MCF 10A (cell line): ENCODE measurements around the gene TSC2. TPM values are rescaled to one million over a fixed set of nuclear protein-coding genes. Genes with fewer than 3 reads are reported as not detected.

ENCODE experiments used
- Bru-seq: library from RNA; stranded (reverse); fragments of 400-500 nt; gene quantifications from one replicate; lab custom pipeline; 2021; lab: Mats Ljungman, UMichigan
- BruChase-seq, 2 experiments: library from RNA; stranded (reverse); fragments of 400-500 nt; gene quantifications; one replicate each; lab custom pipeline; 2021; lab: Mats Ljungman, UMichigan
- BruUV-seq: library from RNA; stranded (reverse); fragments of 400-500 nt; replicated peaks from 2 replicates; lab custom pipeline; 2021; lab: Mats Ljungman, UMichigan
- CTCF ChIA-PET: fragments of 300-600 bp; sonication (Branson Sonifier 250); formaldehyde crosslinking; extraction: SDS; loops from one replicate; lab custom pipeline; 2021; ENCODE audit warnings: antibody characterized with exemption, inconsistent platforms; lab: Yijun Ruan, JAX
- POLR2A ChIA-PET: fragments of 300-600, 350-650 bp; sonication (Branson Sonifier 250); formaldehyde crosslinking; extraction: SDS; loops from one replicate; lab custom pipeline; 2020; ENCODE audit warnings: antibody characterized with exemption, inconsistent platforms; lab: Yijun Ruan, JAX
- DNase-seq: peaks from one replicate; pipeline ENCODE4 v3.0.0-alpha.2; 2018; ENCODE audit not compliant: unreplicated experiment
- H3K27ac Mint-ChIP-seq: one replicate; pipeline ENCODE4 v1.8.0; 2022; ENCODE audit warnings: mild to moderate bottlenecking, low read depth, mixed read lengths; ENCODE audit not compliant: unreplicated experiment
- H3K27me3 Mint-ChIP-seq: one replicate; pipeline ENCODE4 v1.8.0; 2022; ENCODE audit warnings: mixed read lengths; ENCODE audit not compliant: insufficient read depth, unreplicated experiment
- H3K36me3 Mint-ChIP-seq: one replicate; pipeline ENCODE4 v1.8.0; 2022; ENCODE audit warnings: mild to moderate bottlenecking, moderate library complexity, mixed read lengths; ENCODE audit not compliant: insufficient read depth, unreplicated experiment
- H3K4me1 Mint-ChIP-seq: one replicate; pipeline ENCODE4 v1.8.0; 2022; ENCODE audit warnings: mixed read lengths; ENCODE audit not compliant: insufficient read depth, unreplicated experiment
- H3K4me3 Mint-ChIP-seq: one replicate; pipeline ENCODE4 v1.8.0; 2022; ENCODE audit warnings: mild to moderate bottlenecking, moderate library complexity, mixed read lengths; ENCODE audit not compliant: unreplicated experiment
- H3K9me3 Mint-ChIP-seq: one replicate; pipeline ENCODE4 v1.8.0; 2022; ENCODE audit warnings: mixed read lengths; ENCODE audit not compliant: unreplicated experiment
- intact Hi-C: fragments of 100-400 bp; cut with micrococcal nuclease; formaldehyde crosslinking; loops from 2 replicates; pipeline ENCODE4 v1.14.1; 2022
- long read RNA-seq: library from polyadenylated mRNA; stranded (forward); transcript quantifications from one replicate; pipeline ENCODE4 v2.0.0, GENCODE V29; 2022
- total RNA-seq: library from RNA; stranded (reverse); gene quantifications from 2 replicates; pipeline ENCODE4 v1.2.3, GENCODE V29; 2022
- TF ChIP-seq, protein P1 (sequence below): fragments of 200-600 bp; IDR thresholded peaks from one replicate; pipeline ENCODE4 v1.8.0; 2022; ENCODE audit warnings: antibody characterized with exemption, mild to moderate bottlenecking; ENCODE audit not compliant: unreplicated experiment

Gene TSC2
- total RNA-seq (99.8 and 136 TPM in 2 replicates), Bru-seq, nascent RNA (percentile 48 among the genes with signal in this experiment), BruChase-seq, experiment 1, labeled RNA remaining after a 6-hour chase (percentile 72 among the genes with signal in this experiment), BruChase-seq, experiment 2, labeled RNA remaining after a 2-hour chase (percentile 57 among the genes with signal in this experiment)
- long read RNA-seq, full-length matches to known transcripts: 33 of 77 reads
- long read RNA-seq, partial matches to known transcripts: 29 of 77 reads
- long read RNA-seq, other reads (novel, unspliced or antisense): 15 of 77 reads

DNA sequence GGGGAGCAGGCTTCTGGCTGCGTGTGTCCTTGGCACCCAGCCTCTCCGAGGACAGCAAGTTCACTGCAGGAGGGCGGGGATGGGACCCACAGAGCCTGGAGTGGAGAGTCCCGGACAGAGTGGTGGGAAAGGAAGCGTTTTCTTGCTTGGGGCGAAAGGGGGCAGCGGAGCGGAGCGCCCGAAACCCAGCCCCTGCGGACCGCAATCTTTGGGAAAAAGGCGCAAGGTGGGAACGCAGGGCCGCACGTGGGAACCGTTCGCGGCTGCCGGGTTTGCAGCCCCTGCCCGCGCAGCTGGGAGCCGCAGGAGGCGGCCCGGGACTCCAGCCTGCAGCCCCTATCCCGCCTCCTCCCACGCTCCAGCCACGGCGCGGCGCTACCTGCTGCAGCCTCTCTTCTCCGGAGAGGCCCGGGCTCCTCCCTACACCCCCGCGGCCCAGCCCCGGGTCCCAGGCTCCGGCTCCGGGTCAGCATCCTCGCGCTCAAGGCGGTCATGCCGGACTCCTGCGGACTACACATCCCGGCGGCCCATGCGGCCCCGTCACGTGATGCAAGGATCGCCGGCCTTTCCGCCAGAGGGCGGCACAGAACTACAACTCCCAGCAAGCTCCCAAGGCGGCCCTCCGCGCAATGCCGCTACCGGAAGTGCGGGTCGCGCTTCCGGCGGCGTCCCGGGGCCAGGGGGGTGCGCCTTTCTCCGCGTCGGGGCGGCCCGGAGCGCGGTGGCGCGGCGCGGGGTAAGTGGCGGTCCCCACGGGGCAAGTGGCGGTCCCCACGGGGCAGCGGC lies at the start of gene TSC2, which contains the start of gene NTHL1:
TSC2 (plus strand) TSS at position 656 of the 786 bp plus-strand sequence. CDS start 631 bp downstream, outside the sequence.
NTHL1 (minus strand) TSS at position 505 of the 786 bp plus-strand sequence; CDS start at position 494, 11 bp downstream.
- Mint-ChIP-seq H3K27me3 (no peaks in the 10 kb centered on the region), H3K4me3 (peak within 1 kb of the TSS; percentile 86), H3K4me1 (peaks cover 23% of the 10 kb centered on the region), H3K36me3 (peaks cover 23% of the 10 kb centered on the region), H3K27ac (peak within 1 kb of the TSS; percentile 63), H3K9me3 (no peaks in the 10 kb centered on the region)
- ChIA-PET CTCF (interaction anchor here (0.6 to 3.4 kb wide), 10 partner anchors 9 to 205 kb away, joined by 3 to 15 read pairs (median 4); no protein-coding TSS in a partner anchor), POLR2A (interaction anchor here (0.6 to 3.0 kb wide), 23 partner anchors 9 to 1622 kb away, joined by 3 to 33 read pairs (median 5); partner anchors contain the start of genes MLST8, NHERF2, RAB11FIP3 and RPS2)
- intact Hi-C loops: no loop called here
- DNase-seq: peak; percentile 95
- BruUV-seq: no TSS peak
- TF ChIP-seq, protein P1, sequence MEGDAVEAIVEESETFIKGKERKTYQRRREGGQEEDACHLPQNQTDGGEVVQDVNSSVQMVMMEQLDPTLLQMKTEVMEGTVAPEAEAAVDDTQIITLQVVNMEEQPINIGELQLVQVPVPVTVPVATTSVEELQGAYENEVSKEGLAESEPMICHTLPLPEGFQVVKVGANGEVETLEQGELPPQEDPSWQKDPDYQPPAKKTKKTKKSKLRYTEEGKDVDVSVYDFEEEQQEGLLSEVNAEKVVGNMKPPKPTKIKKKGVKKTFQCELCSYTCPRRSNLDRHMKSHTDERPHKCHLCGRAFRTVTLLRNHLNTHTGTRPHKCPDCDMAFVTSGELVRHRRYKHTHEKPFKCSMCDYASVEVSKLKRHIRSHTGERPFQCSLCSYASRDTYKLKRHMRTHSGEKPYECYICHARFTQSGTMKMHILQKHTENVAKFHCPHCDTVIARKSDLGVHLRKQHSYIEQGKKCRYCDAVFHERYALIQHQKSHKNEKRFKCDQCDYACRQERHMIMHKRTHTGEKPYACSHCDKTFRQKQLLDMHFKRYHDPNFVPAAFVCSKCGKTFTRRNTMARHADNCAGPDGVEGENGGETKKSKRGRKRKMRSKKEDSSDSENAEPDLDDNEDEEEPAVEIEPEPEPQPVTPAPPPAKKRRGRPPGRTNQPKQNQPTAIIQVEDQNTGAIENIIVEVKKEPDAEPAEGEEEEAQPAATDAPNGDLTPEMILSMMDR: peak; percentile 39

DNA sequence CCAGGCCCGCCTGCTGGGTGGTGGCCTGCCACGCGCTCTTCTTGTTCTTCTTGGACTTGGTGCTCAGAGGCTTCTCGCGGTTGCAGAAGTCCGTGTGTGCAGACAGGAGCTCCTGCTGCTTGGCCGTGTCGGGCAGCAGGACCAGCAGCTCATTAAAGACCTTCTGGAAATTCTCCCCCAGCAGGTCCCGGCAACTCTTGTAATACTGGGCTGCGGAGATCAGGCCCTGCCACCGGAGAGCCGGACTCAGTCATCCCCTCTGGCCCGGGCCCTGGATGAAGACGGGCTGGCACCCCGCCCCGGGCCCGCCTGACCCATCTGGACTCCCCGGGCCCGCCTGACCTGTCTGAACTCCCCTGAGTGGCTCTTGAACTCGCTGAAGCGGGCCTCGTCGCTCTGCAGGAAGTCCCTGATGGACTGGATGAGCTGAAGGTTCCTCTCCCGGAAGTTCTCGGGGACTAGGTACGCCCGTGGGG lies 49.4 kb upstream of the TSC2 start:
- POLR2A ChIA-PET: interaction anchor here (1.5 kb wide), 1 partner anchor 10 kb away, joined by 4 read pairs; no protein-coding TSS in a partner anchor
- CTCF ChIA-PET: interaction anchor here (0.6 kb wide), 1 partner anchor 74 kb away, joined by 3 read pairs; no protein-coding TSS in a partner anchor
- peaks cover 13% of the 10 kb centered on the region for H3K4me1 Mint-ChIP-seq

DNA sequence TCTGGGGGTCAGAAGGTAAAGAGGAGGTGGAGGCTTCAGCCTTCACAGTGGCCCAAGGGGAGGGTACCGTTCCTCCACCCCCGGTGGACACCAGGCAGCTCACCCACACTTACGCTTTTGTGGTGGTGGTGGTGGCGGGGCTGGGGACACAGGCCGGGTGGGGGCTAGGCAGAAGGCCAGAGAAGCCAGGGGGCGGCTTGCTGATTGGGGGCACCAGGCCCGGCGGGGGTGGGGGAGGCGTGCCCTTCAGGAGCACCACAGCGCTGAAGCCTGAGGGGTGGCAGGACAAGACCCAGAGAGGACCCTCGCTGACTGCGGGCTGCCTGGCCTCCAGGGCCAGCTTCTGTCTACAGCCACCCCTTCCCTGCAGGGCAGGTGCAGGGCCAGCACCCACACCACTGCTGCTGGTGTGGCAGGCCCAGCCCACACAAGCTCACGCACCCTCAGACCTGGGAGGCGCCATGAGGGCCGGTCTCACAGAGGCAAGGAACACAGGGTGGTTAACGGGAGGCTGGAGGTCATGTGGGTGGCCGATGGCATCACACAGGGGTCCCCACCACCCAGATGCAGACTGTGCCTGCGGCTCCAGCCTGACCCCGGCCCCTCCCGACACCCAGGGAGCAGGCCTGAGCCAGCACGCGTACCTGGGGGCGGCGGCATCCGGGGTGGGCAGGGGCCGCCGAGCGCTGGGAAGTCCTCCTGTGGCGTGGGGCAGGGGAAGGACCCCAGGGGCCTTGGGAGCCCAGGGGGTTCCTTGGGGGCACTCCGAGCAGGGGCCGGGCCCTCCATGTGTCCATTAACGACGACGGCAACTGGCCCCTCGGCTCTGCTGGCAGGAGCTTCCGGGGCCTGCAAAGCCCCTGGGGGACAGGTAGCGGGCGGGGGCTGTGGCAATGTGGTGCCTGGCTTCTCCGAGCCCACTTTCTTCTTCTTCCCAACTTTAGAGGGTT lies 48.7 kb upstream of the TSC2 start:
- Mint-ChIP-seq H3K9me3 (no peaks in the 10 kb centered on the region), H3K4me3 (no peak overlapping the region), H3K36me3 (peaks cover 72% of the 10 kb centered on the region), H3K27me3 (no peaks in the 10 kb centered on the region), H3K4me1 (peaks cover 7% of the 10 kb centered on the region), H3K27ac (no peak overlapping the region)
- DNase-seq: no peak
- ChIA-PET CTCF (interaction anchor here (0.6 kb wide), 2 partner anchors 49 to 321 kb away, joined by 3 read pairs; partner anchors contain the start of genes JPT2 and TSC2), POLR2A (interaction anchor here (0.9 to 1.5 kb wide), 2 partner anchors 9 to 156 kb away, joined by 4 read pairs; partner anchors contain the start of gene TRAF7)
- intact Hi-C loops: no loop called here
- BruUV-seq: no TSS peak
- TF ChIP-seq, protein P1: no peak

More for the DNA sequence above, 49.4 kb upstream of the TSC2 start:
- H3K4me3 Mint-ChIP-seq: no peak overlapping the region
- peaks cover 67% of the 10 kb centered on the region for H3K36me3 Mint-ChIP-seq
- no peak overlapping the region for H3K27ac Mint-ChIP-seq
- TF ChIP-seq, protein P1: no peak
- intact Hi-C loops: no loop called here
- no TSS peak for BruUV-seq
- no peak for DNase-seq
- H3K27me3 Mint-ChIP-seq: no peaks in the 10 kb centered on the region
- no peaks in the 10 kb centered on the region for H3K9me3 Mint-ChIP-seq
